ENCODE results near the gene GPD2. TPM values are rescaled to one million over a fixed set of nuclear protein-coding genes. Genes with fewer than 3 reads are reported as not detected.

GPD2 gene
- total and polyA plus RNA-seq, 10 of the 15 experiments (the other 5 are each of a cell fraction or from before 2014, with no cell fraction given): 10.0 to 73.5 (median 43.4) TPM

DNA sequence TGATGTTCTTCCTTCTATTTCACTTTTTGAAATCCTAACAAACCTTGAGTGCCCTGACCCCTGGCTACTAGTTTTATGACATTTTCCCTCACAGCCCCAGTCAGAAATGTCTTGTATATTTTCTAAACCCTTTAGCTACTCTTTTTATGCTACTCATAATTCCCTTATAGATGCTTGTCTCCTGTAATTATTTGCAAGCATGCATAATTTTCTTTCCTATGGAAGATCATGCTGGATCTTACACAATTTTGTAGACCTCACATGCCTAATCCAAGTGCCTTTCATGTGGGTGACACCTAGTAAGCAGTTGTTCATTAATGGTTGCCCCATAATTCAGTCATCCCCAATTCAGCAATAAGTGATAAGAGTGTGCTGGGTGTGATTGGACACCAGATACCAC lies 6.9 kb downstream of the GPD2 start:
- no TSS peak for BruUV-seq (replicated peaks)
- no peak for DNase-seq (ENCODE audit: low read depth, low spot score)

More for the DNA sequence above, 6.9 kb downstream of the GPD2 start:
- RAD21 ChIA-PET (ENCODE audit: unreplicated experiment): interaction anchor here (0.8 to 2.6 kb wide), 3 partner anchors 8 to 65 kb away, joined by 3 to 11 read pairs (median 3); no protein-coding TSS in a partner anchor
- CTCF ChIA-PET: interaction anchor here (0.7 to 1.4 kb wide), 5 partner anchors 10 to 120 kb away, joined by 3 to 4 read pairs (median 3); no protein-coding TSS in a partner anchor
- ATAC-seq (no peak), FAIRE-seq (no peak)
- H3K79me2 ChIP-seq (ENCODE audit: control insufficient read depth, insufficient read depth, low read length): peaks cover 39% of the 10 kb centered on the region
- H3K4me2 ChIP-seq (ENCODE audit: control insufficient read depth, insufficient read depth): no peak overlapping the region
- H3K9ac ChIP-seq (ENCODE audit: control insufficient read depth, insufficient read depth, low read length): no peak overlapping the region
- no peak overlapping the region for H3K27ac ChIP-seq (ENCODE audit: control insufficient read depth, insufficient read depth)
- peaks cover 18% of the 10 kb centered on the region for H3K4me1 ChIP-seq (ENCODE audit: control insufficient read depth, insufficient read depth, low read length)
- H2AFZ ChIP-seq (ENCODE audit: control insufficient read depth, low read depth, low read length): no peak overlapping the region
- H3K4me3 ChIP-seq: no peak overlapping the region
- H4K20me1 ChIP-seq (ENCODE audit: control insufficient read depth, insufficient read depth): no peaks in the 10 kb centered on the region
- SMC1A ChIA-PET (ENCODE audit: uncharacterized antibody, unreplicated experiment): interaction anchor here (0.8 to 2.7 kb wide), 12 partner anchors 10 to 145 kb away, joined by 3 to 15 read pairs (median 4); no protein-coding TSS in a partner anchor
- TF ChIP-seq, protein P1, sequence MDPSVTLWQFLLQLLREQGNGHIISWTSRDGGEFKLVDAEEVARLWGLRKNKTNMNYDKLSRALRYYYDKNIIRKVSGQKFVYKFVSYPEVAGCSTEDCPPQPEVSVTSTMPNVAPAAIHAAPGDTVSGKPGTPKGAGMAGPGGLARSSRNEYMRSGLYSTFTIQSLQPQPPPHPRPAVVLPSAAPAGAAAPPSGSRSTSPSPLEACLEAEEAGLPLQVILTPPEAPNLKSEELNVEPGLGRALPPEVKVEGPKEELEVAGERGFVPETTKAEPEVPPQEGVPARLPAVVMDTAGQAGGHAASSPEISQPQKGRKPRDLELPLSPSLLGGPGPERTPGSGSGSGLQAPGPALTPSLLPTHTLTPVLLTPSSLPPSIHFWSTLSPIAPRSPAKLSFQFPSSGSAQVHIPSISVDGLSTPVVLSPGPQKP (IDR thresholded peaks at IDR 0.05; ENCODE audit: low read depth, low read length): no peak
- TF ChIP-seq SREBF2 (IDR thresholded peaks at IDR 0.05; ENCODE audit: low read length): no peak
- no peak for TF ChIP-seq EP300 (IDR thresholded peaks at IDR 0.05; ENCODE audit: borderline replicate concordance in 1 of 2, control insufficient read depth in 1 of 2, low read depth in 2 of 2, low read length in 2 of 2)
- no peak for TF ChIP-seq CBX3 (IDR thresholded peaks at IDR 0.05; ENCODE audit: borderline replicate concordance, low read depth)
- no peak for TF ChIP-seq MEF2A (IDR thresholded peaks at IDR 0.05; ENCODE audit: insufficient read depth, low read depth, low read length)
- TF ChIP-seq YY1 (IDR thresholded peaks at IDR 0.05; ENCODE audit: low read depth, low read length): no peak
- TF ChIP-seq IRF4 (IDR thresholded peaks at IDR 0.05; ENCODE audit: low read depth, low read length): no peak
- TF ChIP-seq HCFC1 (IDR thresholded peaks at IDR 0.05; ENCODE audit: low read length): no peak
- TF ChIP-seq NR2F1 (conservative IDR thresholded peaks at IDR 0.05): no peak
- TF ChIP-seq KLF5 (IDR thresholded peaks at IDR 0.05; ENCODE audit: partially characterized antibody): no peak
- TF ChIP-seq SUPT20H (IDR thresholded peaks at IDR 0.05; ENCODE audit: borderline replicate concordance, control insufficient read depth, low read depth, low read length): no peak
- no peak for TF ChIP-seq SMAD1 (IDR thresholded peaks at IDR 0.05; ENCODE audit: low read depth, partially characterized antibody)
- TF ChIP-seq RELA (IDR thresholded peaks at IDR 0.05; ENCODE audit: borderline replicate concordance, partially characterized antibody): no peak
- TF ChIP-seq ZNF217 (IDR thresholded peaks at IDR 0.05): no peak
- no peak for TF ChIP-seq FOXK2 (IDR thresholded peaks at IDR 0.05)
- TF ChIP-seq SMC3 (IDR thresholded peaks at IDR 0.05; ENCODE audit: borderline replicate concordance, low read length): no peak
- TF ChIP-seq ATF7 (IDR thresholded peaks at IDR 0.05; ENCODE audit: low read depth): no peak
- no peak for TF ChIP-seq BMI1 (IDR thresholded peaks at IDR 0.05; ENCODE audit: borderline replicate concordance)
- no peak for TF ChIP-seq NFYA (IDR thresholded peaks at IDR 0.05; ENCODE audit: borderline replicate concordance, low read depth, low read length)
- TF ChIP-seq RAD21 (IDR thresholded peaks at IDR 0.05; ENCODE audit: insufficient read depth, low read depth, low read length): no peak
- POLR2A ChIA-PET: interaction anchor here (1.7 kb wide), 1 partner anchor 12 kb away, joined by 5 read pairs; no protein-coding TSS in a partner anchor
- intact Hi-C loops (cut with micrococcal nuclease; ENCODE audit: unreplicated experiment): no loop called here
- H3K36me3 ChIP-seq (ENCODE audit: control insufficient read depth in 2 of 2, insufficient read depth in 2 of 2, low read length in 1 of 2): no peaks in the 10 kb centered on the region
- in situ Hi-C loops (cut with MboI): no loop called here
- H3K9me3 ChIP-seq (replicated peaks; ENCODE audit: control insufficient read depth, insufficient read depth, low read length): no peaks in the 10 kb centered on the region; the same call in 2 of the 3 replicates
- no peaks in the 10 kb centered on the region for H3K27me3 ChIP-seq (replicated peaks in 1 of 2; ENCODE audit: control insufficient read depth in 2 of 2, insufficient read depth in 2 of 2, low read length in 1 of 2)

Data from GM12878 (cell line).